CD14-positive monocyte (primary cell): Measurements from ENCODE around the gene DLG1. TPM values are rescaled to one million over a fixed set of nuclear protein-coding genes. Genes with fewer than 3 reads are reported as not detected.

Experiments
- DNase-seq, 3 donors: peaks; one replicate each; pipeline ENCODE4 v3.0.0-alpha.2; 2011 to 2022
- H2AFZ ChIP-seq: 2 replicates; pipeline ENCODE4 v1.6.0; 2012; ENCODE audit warnings: mild to moderate bottlenecking, low read depth, low read length, inconsistent platforms; ENCODE audit not compliant: insufficient read depth, poor library complexity, severe bottlenecking
- H3K27ac ChIP-seq, 2 donors: 1 replicate in 1 of 2; 2 replicates in 1 of 2; pipeline ENCODE4 v1.5.1; 2012 to 2013; ENCODE audit warnings: low read length in 2 of 2, control low read depth in 1 of 2, inconsistent platforms in 1 of 2, low read depth in 1 of 2, mild to moderate bottlenecking in 1 of 2
- H3K27me3 ChIP-seq, 2 donors: one replicate each; pipeline versions ENCODE4 v1.6.0 to v1.6.1; 2011 to 2013; ENCODE audit warnings: low read length in 2 of 2; ENCODE audit not compliant: control insufficient read depth in 2 of 2, insufficient read depth in 2 of 2
- H3K36me3 ChIP-seq, 2 donors: replicated peaks in 1 of 2; 1 replicate in 1 of 2; 2 replicates in 1 of 2; pipeline versions ENCODE4 v1.5.1 to v1.6.1; 2012 to 2013; ENCODE audit warnings: low read length in 2 of 2, control low read depth in 1 of 2, inconsistent platforms in 1 of 2, mild to moderate bottlenecking in 1 of 2; ENCODE audit not compliant: insufficient read depth in 2 of 2, control insufficient read depth in 1 of 2
- H3K4me1 ChIP-seq, 2 donors: 1 replicate in 1 of 2; 2 replicates in 1 of 2; pipeline versions ENCODE4 v1.5.1 to v1.6.1; 2012 to 2013; ENCODE audit warnings: low read length in 2 of 2, control low read depth in 1 of 2, inconsistent platforms in 1 of 2, mild to moderate bottlenecking in 1 of 2, moderate library complexity in 1 of 2; ENCODE audit not compliant: insufficient read depth in 2 of 2, control insufficient read depth in 1 of 2
- H3K4me2 ChIP-seq: replicated peaks from 2 replicates; pipeline ENCODE3; 2012; ENCODE audit warnings: low read length, moderate library complexity, mild to moderate bottlenecking; ENCODE audit not compliant: poor library complexity, severe bottlenecking; ENCODE audit errors: extremely low read depth
- H3K4me3 ChIP-seq, 3 experiments: fragments of 200-600 bp in 1 of 3; sonication (generic) in 1 of 3; replicated peaks in 1 of 3; 1 replicate in 2 of 3; 2 replicates in 1 of 3; pipeline ENCODE4 v1.5.1; 2011 to 2013; ENCODE audit warnings: low read length in 3 of 3, mild to moderate bottlenecking in 3 of 3, control low read depth in 2 of 3, low read depth in 2 of 3, inconsistent platforms in 1 of 3, moderate library complexity in 1 of 3
- H3K79me2 ChIP-seq: 2 replicates; pipeline ENCODE4 v1.6.0; 2012; ENCODE audit warnings: mild to moderate bottlenecking, control low read depth, inconsistent platforms, low read length, moderate library complexity; ENCODE audit not compliant: insufficient read depth
- H3K9ac ChIP-seq: 2 replicates; pipeline ENCODE4 v1.6.0; 2017; ENCODE audit warnings: low read length, mild to moderate bottlenecking; ENCODE audit not compliant: insufficient read depth, poor library complexity, severe bottlenecking
- H3K9me3 ChIP-seq, 2 donors: replicated peaks in 1 of 2; 1 replicate in 1 of 2; 2 replicates in 1 of 2; pipeline versions ENCODE4 v1.5.1 to v1.6.1; 2012 to 2013; ENCODE audit warnings: low read length in 2 of 2, control low read depth in 1 of 2; ENCODE audit not compliant: control insufficient read depth in 1 of 2, insufficient read depth in 1 of 2
- H4K20me1 ChIP-seq: 2 replicates; pipeline ENCODE4 v1.6.0; 2012; ENCODE audit warnings: mild to moderate bottlenecking, low read length, control low read depth, moderate library complexity; ENCODE audit not compliant: insufficient read depth
- H3K27ac Mint-ChIP-seq, 7 donors: one replicate each; pipeline ENCODE4 v1.8.0; 2020; ENCODE audit warnings: mild to moderate bottlenecking in 7 of 7, mixed read lengths in 7 of 7, moderate library complexity in 6 of 7, inconsistent platforms in 2 of 7
- H3K27me3 Mint-ChIP-seq, 3 donors: one replicate each; pipeline ENCODE4 v1.8.0; 2021 to 2022; ENCODE audit warnings: low read depth in 3 of 3, mild to moderate bottlenecking in 3 of 3, mixed read lengths in 3 of 3, moderate library complexity in 3 of 3, inconsistent platforms in 1 of 3
- H3K36me3 Mint-ChIP-seq, 2 donors: one replicate each; pipeline ENCODE4 v1.8.0; 2020; ENCODE audit warnings: mixed read lengths in 2 of 2, inconsistent platforms in 1 of 2, mild to moderate bottlenecking in 1 of 2
- H3K4me1 Mint-ChIP-seq: one replicate; pipeline ENCODE4 v1.8.0; 2020; ENCODE audit warnings: mild to moderate bottlenecking, mixed read lengths
- H3K4me3 Mint-ChIP-seq, 2 donors: one replicate each; pipeline ENCODE4 v1.8.0; 2020; ENCODE audit warnings: mild to moderate bottlenecking in 2 of 2, mixed read lengths in 2 of 2, moderate library complexity in 1 of 2
- H3K9me3 Mint-ChIP-seq, 7 donors: one replicate each; pipeline ENCODE4 v1.8.0; 2020 to 2022; ENCODE audit warnings: mixed read lengths in 7 of 7, mild to moderate bottlenecking in 6 of 7, moderate library complexity in 6 of 7, inconsistent platforms in 2 of 7
- CTCF ChIP-seq: fragments of 200-600 bp; IDR thresholded peaks from one replicate; pipeline ENCODE4 v1.8.0; 2022; ENCODE audit warnings: antibody characterized with exemption, mild to moderate bottlenecking
- WGBS: methylation state at CpG from one replicate; pipeline ENCODE4 v1.1.5; 2013; ENCODE audit warnings: missing lambda C conversion rate; ENCODE audit not compliant: insufficient coverage; 5-methylcytosine and 5-hydroxymethylcytosine counted together
- intact Hi-C, 2 donors: fragments of 100-400 bp; cut with micrococcal nuclease; formaldehyde crosslinking; loops; one replicate each; pipeline versions ENCODE4 v1.15.0 to v1.15.1; 2023
- polyA plus RNA-seq, 3 donors: library from polyadenylated mRNA; depleted of rRNA in 1 of 3; unstranded in 2 of 3; stranded (reverse) in 1 of 3; fragments of 300-500 nt in 2 of 3; fragments of >200 nt in 1 of 3; fragmentation: Illumina TruSeq in 2 of 3; gene quantifications; 1 replicate in 2 of 3; 2 replicates in 1 of 3; pipeline ENCODE4 v1.2.3, GENCODE V29; 2012 to 2021

The DLG1 gene
- polyA plus RNA-seq, 3 donors = 6.5 to 21.9 (median 10.2) TPM

GRCh38 chr3:197019021-197019420 is 279.4 kb downstream of the DLG1 start:
- Histone ChIP-seq H4K20me1 (no peaks in the 10 kb centered on the region), H3K27ac (no peak overlapping the region), H3K27me3 (peaks cover 0 to 3% of the 10 kb centered on the region in 2 donors), H3K4me2 (no peak overlapping the region), H2AFZ (no peak overlapping the region), H3K79me2 (no peaks in the 10 kb centered on the region), H3K4me3 (no peak overlapping the region), H3K4me1 (peaks cover 13 to 16% of the 10 kb centered on the region in 2 donors), H3K9ac (no peak overlapping the region), H3K36me3 (no peaks in the 10 kb centered on the region), H3K9me3 (no peaks in the 10 kb centered on the region)
- H3K36me3 Mint-ChIP-seq = no peaks in the 10 kb centered on the region
- H3K4me3 Mint-ChIP-seq = no peak overlapping the region
- WGBS = 87% methylated on average over 6 of the region's 6 CpGs
- intact Hi-C loops = no loop called here
- no peak overlapping the region for H3K27ac Mint-ChIP-seq
- H3K9me3 Mint-ChIP-seq = no peaks in the 10 kb centered on the region
- peaks cover 13% of the 10 kb centered on the region for H3K4me1 Mint-ChIP-seq
- DNase-seq = no peak
- no peak for TF ChIP-seq CTCF
- H3K27me3 Mint-ChIP-seq = peaks cover 17 to 29% (median 20%) of the 10 kb centered on the region in 3 donors

GRCh38 chr3:197017003-197017402 is 281.4 kb downstream of the DLG1 start:
- Mint-ChIP-seq H3K27ac (no peak overlapping the region), H3K9me3 (no peaks in the 10 kb centered on the region), H3K4me1 (no peaks in the 10 kb centered on the region), H3K4me3 (no peak overlapping the region), H3K36me3 (no peaks in the 10 kb centered on the region), H3K27me3 (peaks cover 4 to 12% (median 6%) of the 10 kb centered on the region in 3 donors)
- no peak for TF ChIP-seq CTCF
- H3K4me1 ChIP-seq = no peaks in the 10 kb centered on the region
- no peak overlapping the region for H3K9ac ChIP-seq
- no peaks in the 10 kb centered on the region for H3K27me3 ChIP-seq
- 97% methylated on average over 11 of the region's 18 CpGs for WGBS
- DNase-seq = no peak
- no peaks in the 10 kb centered on the region for H3K79me2 ChIP-seq
- no peak overlapping the region for H3K4me2 ChIP-seq
- H4K20me1 ChIP-seq = no peaks in the 10 kb centered on the region
- intact Hi-C loops = no loop called here
- H3K36me3 ChIP-seq = no peaks in the 10 kb centered on the region
- no peaks in the 10 kb centered on the region for H3K9me3 ChIP-seq
- no peak overlapping the region for H2AFZ ChIP-seq
- H3K4me3 ChIP-seq = no peak overlapping the region
- no peak overlapping the region for H3K27ac ChIP-seq
